Measurements from ENCODE around the gene TXNDC17.

DNA sequence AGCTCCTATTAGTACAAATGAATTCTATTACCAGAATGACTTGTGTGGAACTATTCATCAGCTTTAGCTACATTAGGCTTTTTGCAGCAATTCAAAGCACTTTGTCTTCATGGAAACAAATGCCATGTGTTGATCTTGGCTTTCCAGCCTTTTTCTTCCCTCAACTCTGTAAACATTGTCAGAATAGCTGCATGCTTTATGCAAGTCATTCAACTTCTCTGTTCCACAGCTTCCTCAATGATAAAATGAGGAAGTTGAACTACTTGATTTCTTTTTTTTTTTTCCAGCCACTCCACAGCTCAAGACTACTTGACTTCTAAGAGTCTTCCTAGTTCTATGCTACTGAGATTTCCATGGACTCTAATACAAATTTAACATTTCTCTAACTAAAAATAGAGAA is 41.5 kb upstream of the TXNDC17 start:
- TF ChIP-seq, protein P1, sequence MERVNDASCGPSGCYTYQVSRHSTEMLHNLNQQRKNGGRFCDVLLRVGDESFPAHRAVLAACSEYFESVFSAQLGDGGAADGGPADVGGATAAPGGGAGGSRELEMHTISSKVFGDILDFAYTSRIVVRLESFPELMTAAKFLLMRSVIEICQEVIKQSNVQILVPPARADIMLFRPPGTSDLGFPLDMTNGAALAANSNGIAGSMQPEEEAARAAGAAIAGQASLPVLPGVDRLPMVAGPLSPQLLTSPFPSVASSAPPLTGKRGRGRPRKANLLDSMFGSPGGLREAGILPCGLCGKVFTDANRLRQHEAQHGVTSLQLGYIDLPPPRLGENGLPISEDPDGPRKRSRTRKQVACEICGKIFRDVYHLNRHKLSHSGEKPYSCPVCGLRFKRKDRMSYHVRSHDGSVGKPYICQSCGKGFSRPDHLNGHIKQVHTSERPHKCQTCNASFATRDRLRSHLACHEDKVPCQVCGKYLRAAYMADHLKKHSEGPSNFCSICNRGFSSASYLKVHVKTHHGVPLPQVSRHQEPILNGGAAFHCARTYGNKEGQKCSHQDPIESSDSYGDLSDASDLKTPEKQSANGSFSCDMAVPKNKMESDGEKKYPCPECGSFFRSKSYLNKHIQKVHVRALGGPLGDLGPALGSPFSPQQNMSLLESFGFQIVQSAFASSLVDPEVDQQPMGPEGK (CRISPR knock-in tag; IDR thresholded peaks at IDR 0.05; ENCODE audit: borderline replicate concordance): no peak
- TF ChIP-seq ZC3H10 (CRISPR knock-in tag; IDR thresholded peaks at IDR 0.05) (no peak), TOX (CRISPR knock-in tag; IDR thresholded peaks at IDR 0.05; ENCODE audit: borderline replicate concordance) (no peak), RARB (CRISPR knock-in tag; IDR thresholded peaks at IDR 0.05) (no peak), TCF4 (CRISPR knock-in tag; IDR thresholded peaks at IDR 0.05; ENCODE audit: borderline replicate concordance) (no peak), ZFP3 (CRISPR knock-in tag; IDR thresholded peaks at IDR 0.05) (no peak), ZFP30 (CRISPR knock-in tag; IDR thresholded peaks at IDR 0.05) (no peak)
- TF ChIP-seq, protein P2, sequence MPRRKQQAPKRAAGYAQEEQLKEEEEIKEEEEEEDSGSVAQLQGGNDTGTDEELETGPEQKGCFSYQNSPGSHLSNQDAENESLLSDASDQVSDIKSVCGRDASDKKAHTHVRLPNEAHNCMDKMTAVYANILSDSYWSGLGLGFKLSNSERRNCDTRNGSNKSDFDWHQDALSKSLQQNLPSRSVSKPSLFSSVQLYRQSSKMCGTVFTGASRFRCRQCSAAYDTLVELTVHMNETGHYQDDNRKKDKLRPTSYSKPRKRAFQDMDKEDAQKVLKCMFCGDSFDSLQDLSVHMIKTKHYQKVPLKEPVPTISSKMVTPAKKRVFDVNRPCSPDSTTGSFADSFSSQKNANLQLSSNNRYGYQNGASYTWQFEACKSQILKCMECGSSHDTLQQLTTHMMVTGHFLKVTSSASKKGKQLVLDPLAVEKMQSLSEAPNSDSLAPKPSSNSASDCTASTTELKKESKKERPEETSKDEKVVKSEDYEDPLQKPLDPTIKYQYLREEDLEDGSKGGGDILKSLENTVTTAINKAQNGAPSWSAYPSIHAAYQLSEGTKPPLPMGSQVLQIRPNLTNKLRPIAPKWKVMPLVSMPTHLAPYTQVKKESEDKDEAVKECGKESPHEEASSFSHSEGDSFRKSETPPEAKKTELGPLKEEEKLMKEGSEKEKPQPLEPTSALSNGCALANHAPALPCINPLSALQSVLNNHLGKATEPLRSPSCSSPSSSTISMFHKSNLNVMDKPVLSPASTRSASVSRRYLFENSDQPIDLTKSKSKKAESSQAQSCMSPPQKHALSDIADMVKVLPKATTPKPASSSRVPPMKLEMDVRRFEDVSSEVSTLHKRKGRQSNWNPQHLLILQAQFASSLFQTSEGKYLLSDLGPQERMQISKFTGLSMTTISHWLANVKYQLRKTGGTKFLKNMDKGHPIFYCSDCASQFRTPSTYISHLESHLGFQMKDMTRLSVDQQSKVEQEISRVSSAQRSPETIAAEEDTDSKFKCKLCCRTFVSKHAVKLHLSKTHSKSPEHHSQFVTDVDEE (CRISPR knock-in tag; IDR thresholded peaks at IDR 0.05): no peak
- TF ChIP-seq, protein P3, sequence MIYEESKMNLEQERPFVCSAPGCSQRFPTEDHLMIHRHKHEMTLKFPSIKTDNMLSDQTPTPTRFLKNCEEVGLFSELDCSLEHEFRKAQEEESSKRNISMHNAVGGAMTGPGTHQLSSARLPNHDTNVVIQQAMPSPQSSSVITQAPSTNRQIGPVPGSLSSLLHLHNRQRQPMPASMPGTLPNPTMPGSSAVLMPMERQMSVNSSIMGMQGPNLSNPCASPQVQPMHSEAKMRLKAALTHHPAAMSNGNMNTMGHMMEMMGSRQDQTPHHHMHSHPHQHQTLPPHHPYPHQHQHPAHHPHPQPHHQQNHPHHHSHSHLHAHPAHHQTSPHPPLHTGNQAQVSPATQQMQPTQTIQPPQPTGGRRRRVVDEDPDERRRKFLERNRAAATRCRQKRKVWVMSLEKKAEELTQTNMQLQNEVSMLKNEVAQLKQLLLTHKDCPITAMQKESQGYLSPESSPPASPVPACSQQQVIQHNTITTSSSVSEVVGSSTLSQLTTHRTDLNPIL (CRISPR knock-in tag; IDR thresholded peaks at IDR 0.05; ENCODE audit: low read depth): no peak

Measured in SK-N-SH treated with all-trans-retinoic acid at 6 μM for 48 hours (cell line).